Measurements from ENCODE around the gene PIP5KL1.

DNA sequence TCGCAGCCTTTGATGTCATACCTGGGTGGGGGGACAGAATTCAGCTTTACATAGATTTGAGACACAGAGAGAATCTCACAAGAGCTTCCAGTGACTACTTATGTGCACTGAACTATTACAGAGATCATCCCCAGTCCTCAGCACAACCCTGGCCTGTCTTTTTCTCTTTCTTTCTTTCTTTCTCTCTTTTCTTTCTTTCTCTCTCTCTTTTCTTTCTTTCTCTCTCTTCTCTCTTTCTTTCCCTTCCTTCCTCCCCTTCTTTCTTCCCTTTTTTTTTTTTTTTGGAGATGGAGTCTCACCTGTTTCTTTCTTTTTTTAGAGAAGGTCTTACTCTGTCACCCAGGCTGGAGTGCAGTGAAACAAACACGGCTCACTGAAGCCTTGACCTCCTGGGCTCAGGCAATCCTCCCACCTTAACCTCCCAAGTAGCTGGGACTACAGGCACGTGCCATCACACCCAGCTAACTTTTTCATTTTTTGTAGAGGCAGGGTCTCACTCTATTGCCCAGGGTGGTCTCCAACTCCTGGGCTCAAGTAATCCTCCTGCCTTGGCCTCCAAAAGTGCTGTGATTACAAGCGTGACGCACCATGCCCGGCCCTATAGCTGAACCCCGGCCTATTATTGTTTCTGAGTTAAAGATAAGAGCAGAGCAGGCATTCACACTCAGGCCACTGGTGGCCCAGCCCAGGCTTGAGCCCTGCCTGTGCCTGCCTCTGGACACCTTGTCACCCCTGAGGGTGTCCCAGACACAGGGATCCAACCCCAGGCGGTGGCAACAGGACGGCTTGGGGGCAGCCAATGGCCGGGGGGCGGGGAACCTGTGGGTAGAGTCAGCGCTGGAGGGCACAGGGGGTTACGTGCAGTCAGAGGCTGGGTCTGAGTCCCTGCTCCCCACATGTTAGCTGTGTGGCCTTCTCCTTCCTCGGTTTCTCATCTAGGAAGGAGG, 4.3 kb downstream of the PIP5KL1 start:
- TF ChIP-seq, protein P1, sequence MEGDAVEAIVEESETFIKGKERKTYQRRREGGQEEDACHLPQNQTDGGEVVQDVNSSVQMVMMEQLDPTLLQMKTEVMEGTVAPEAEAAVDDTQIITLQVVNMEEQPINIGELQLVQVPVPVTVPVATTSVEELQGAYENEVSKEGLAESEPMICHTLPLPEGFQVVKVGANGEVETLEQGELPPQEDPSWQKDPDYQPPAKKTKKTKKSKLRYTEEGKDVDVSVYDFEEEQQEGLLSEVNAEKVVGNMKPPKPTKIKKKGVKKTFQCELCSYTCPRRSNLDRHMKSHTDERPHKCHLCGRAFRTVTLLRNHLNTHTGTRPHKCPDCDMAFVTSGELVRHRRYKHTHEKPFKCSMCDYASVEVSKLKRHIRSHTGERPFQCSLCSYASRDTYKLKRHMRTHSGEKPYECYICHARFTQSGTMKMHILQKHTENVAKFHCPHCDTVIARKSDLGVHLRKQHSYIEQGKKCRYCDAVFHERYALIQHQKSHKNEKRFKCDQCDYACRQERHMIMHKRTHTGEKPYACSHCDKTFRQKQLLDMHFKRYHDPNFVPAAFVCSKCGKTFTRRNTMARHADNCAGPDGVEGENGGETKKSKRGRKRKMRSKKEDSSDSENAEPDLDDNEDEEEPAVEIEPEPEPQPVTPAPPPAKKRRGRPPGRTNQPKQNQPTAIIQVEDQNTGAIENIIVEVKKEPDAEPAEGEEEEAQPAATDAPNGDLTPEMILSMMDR (IDR thresholded peaks at IDR 0.05): no peak
- TF ChIP-seq POLR2A (IDR thresholded peaks at IDR 0.05): no peak
